Activated CD4-positive, alpha-beta T cell treated with anti-CD3 and anti-CD28 coated beads for 36 hours (primary cell): ENCODE data around the gene ABCG5. TPM values are rescaled to one million over a fixed set of nuclear protein-coding genes. Genes with fewer than 3 reads are reported as not detected.
A peak's percentile ranks its signal among the peaks of the same experiment; 100 is the strongest.

Experiments used
- ATAC-seq: fragments of 200-7000 bp; cut with Tn5 transposase; one replicate; pipeline ENCODE4 v1.10.0; 2021; ENCODE audit warnings: mild to moderate bottlenecking, moderate library complexity
- CTCF ChIA-PET: fragments of 350-600 bp; sonication (Branson Sonifier 250); formaldehyde crosslinking; loops from one replicate; lab custom pipeline; 2021; ENCODE audit warnings: antibody characterized with exemption; lab: Charles Lee
- POLR2A ChIA-PET: fragments of 350-600 bp; sonication (Branson Sonifier 250); formaldehyde crosslinking; loops from one replicate; lab custom pipeline; 2021; ENCODE audit warnings: antibody characterized with exemption, inconsistent platforms; lab: Charles Lee
- DNase-seq: peaks from one replicate; pipeline ENCODE4 v3.0.0-alpha.2; 2020
- H3K27ac Mint-ChIP-seq: one replicate; pipeline ENCODE4 v1.8.0; 2021; ENCODE audit warnings: mixed read lengths
- H3K27me3 Mint-ChIP-seq: one replicate; pipeline ENCODE4 v1.8.0; 2021; ENCODE audit warnings: mixed read lengths
- H3K36me3 Mint-ChIP-seq: one replicate; pipeline ENCODE4 v1.8.0; 2021; ENCODE audit warnings: low read depth, mixed read lengths
- H3K4me1 Mint-ChIP-seq: one replicate; pipeline ENCODE4 v1.8.0; 2021; ENCODE audit warnings: mixed read lengths
- H3K4me3 Mint-ChIP-seq: one replicate; pipeline ENCODE4 v1.8.0; 2021; ENCODE audit warnings: mild to moderate bottlenecking, moderate library complexity, mixed read lengths
- H3K9me3 Mint-ChIP-seq: one replicate; pipeline ENCODE4 v1.8.0; 2021; ENCODE audit warnings: low read depth, mixed read lengths
- intact Hi-C, 2 experiments: fragments of 100-400 bp; cut with DNase I in 1 of 2; cut with micrococcal nuclease in 1 of 2; formaldehyde crosslinking; loops; one replicate each; pipeline versions ENCODE4 v1.14.2 to v1.15.1; 2022 to 2024; cut with DNase I, micrococcal nuclease
- total RNA-seq, 2 experiments: library from RNA; stranded (reverse); gene quantifications; one replicate each; pipeline ENCODE4 v1.2.3, GENCODE V29; 2021

ABCG5 gene
- not detected for total RNA-seq

DNA sequence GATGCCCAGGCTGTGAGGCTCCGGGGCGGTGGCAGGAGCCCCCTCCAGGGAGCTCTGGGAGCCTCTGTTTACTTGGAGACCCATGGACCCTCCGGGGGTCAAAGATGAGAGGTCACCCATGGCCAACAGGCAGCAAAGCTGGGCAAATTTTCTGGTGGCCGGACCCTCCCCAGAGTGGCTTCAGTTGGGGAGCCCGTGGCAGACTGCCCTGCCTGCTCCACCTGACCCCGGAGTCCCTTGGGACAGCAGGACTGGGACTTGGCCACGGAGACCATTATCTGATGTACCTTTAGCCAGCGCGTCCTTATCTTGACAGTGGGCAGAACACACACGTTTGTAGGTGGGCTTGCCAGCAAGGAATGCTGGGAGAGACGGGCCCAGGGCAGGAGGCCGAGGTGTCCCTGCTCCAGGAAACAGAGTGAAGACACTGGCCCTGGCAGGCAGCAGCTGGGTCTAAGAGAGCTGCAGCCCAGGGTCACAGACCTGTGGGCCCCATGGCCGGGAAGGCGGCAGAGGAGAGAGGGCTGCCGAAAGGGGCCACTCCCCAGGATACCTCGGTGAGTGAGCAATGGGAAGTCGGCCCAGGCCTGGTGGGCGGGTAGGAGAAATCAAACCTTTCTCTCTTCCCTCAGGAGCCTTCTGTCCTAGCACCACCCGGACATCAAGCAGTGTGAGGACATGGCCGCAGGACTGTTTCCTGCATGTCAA lies at the start of gene ABCG5, which contains the start of gene ABCG8:
Gene ABCG5 (minus strand): TSS at position 280 of the 708 bp plus-strand sequence. CDS start 160 bp downstream, at position 120.
Gene ABCG8 (plus strand): TSS at position 412 of the 708 bp plus-strand sequence. CDS start 83 bp downstream, at position 495.
- no peak for DNase-seq
- no peaks in the 10 kb centered on the region for H3K36me3 Mint-ChIP-seq
- CTCF ChIA-PET: no interaction called here

DNA sequence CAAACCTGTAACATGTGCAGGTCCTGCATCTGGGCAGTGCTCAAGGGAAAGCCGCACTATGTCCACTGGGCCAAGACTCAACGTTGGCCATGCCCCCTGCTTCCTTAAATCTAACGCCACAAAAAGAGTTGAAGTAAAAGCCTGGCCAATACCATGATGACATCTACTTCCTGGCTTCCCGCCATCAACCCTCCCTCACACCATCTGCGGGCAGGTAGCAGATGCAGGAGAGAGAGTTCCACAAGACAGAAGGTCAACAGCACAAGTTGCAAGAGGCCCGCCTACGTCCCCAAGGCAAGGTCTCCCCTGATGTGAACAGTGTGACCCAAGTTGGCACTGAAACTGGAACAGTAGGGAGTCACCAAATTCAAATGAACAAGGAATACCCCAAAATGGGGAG lies 48.5 kb upstream of the ABCG5 start:
- no peak overlapping the region for H3K27ac Mint-ChIP-seq
- H3K4me1 Mint-ChIP-seq: peaks cover 9% of the 10 kb centered on the region
- no peak overlapping the region for H3K4me3 Mint-ChIP-seq
- CTCF ChIA-PET: no interaction called here
- no peaks in the 10 kb centered on the region for H3K9me3 Mint-ChIP-seq
- no peak for ATAC-seq
- H3K36me3 Mint-ChIP-seq: peaks cover 56% of the 10 kb centered on the region
- POLR2A ChIA-PET: interaction anchor here (0.6 kb wide), 1 partner anchor 263 kb away, joined by 3 read pairs; no protein-coding TSS in a partner anchor
- no peaks in the 10 kb centered on the region for H3K27me3 Mint-ChIP-seq
- no peak for DNase-seq
- intact Hi-C loops: no loop called here

More for the DNA sequence above, at the start of gene ABCG5, which contains the start of gene ABCG8:
- intact Hi-C loops: no loop called here
- H3K27ac Mint-ChIP-seq: no peak within 1 kb of the TSS
- H3K4me1 Mint-ChIP-seq: no peaks in the 10 kb centered on the region
- ATAC-seq: no peak
- H3K4me3 Mint-ChIP-seq: no peak within 1 kb of the TSS
- POLR2A ChIA-PET: no interaction called here
- H3K9me3 Mint-ChIP-seq: no peaks in the 10 kb centered on the region
- H3K27me3 Mint-ChIP-seq: no peaks in the 10 kb centered on the region

GRCh38 chr2:43885132-43885632 lies 46.5 kb upstream of the ABCG5 start:
- CTCF ChIA-PET: no interaction called here
- Mint-ChIP-seq H3K27ac (no peak overlapping the region), H3K9me3 (no peaks in the 10 kb centered on the region)

GRCh38 chr2:43884689-43885088 lies 46.0 kb upstream of the ABCG5 start:
- peaks cover 35% of the 10 kb centered on the region for H3K36me3 Mint-ChIP-seq
- intact Hi-C loops: no loop called here
- CTCF ChIA-PET: no interaction called here
- no peaks in the 10 kb centered on the region for H3K9me3 Mint-ChIP-seq
- H3K4me3 Mint-ChIP-seq: no peak overlapping the region
- DNase-seq: no peak
- peaks cover 9% of the 10 kb centered on the region for H3K4me1 Mint-ChIP-seq
- no peak overlapping the region for H3K27ac Mint-ChIP-seq
- no peaks in the 10 kb centered on the region for H3K27me3 Mint-ChIP-seq
- POLR2A ChIA-PET: interaction anchor here (0.7 kb wide), 1 partner anchor 114 kb away, joined by 3 read pairs; no protein-coding TSS in a partner anchor
- ATAC-seq: no peak

More at GRCh38 chr2:43885132-43885632, 46.5 kb upstream of the ABCG5 start:
- Mint-ChIP-seq H3K27me3 (no peaks in the 10 kb centered on the region), H3K4me3 (no peak overlapping the region), H3K4me1 (peaks cover 9% of the 10 kb centered on the region), H3K36me3 (peaks cover 40% of the 10 kb centered on the region)
- ATAC-seq (no peak), DNase-seq (no peak)
- POLR2A ChIA-PET: no interaction called here
- intact Hi-C loops: no loop called here

- DNase-seq (no peak), ATAC-seq (no peak)
- ChIA-PET POLR2A (no interaction called here), CTCF (no interaction called here)
- H3K4me3 Mint-ChIP-seq: no peak overlapping the region
- peaks cover 13% of the 10 kb centered on the region for H3K36me3 Mint-ChIP-seq
- no peaks in the 10 kb centered on the region for H3K9me3 Mint-ChIP-seq
- peaks cover 13% of the 10 kb centered on the region for H3K4me1 Mint-ChIP-seq
- intact Hi-C loops: no loop called here
- H3K27ac Mint-ChIP-seq: no peak overlapping the region
- peaks cover 5% of the 10 kb centered on the region for H3K27me3 Mint-ChIP-seq
Observed at GRCh38 chr2:43882312-43882711, 43.7 kb upstream of the ABCG5 start.

DNA sequence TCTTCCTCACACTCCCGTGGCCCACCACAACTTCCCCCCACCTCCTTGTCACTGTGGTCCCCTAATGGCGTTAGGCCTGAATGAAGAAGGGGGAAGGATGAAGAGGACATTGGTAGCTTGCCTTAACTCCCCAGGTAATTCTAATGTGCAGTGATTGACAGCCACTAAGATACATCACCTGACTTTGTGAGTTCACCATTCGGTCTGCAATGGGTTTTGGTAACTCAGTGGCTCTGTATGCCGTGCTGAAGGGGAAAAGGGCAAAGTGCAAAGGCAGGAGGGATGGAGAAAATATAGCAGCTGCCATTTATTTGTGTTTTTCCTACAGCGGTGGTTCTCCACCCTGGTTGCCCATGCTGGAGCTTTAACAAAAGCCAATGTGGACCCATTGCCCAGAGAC lies 42.3 kb upstream of the ABCG5 start:
- Mint-ChIP-seq H3K27me3 (peaks cover 8% of the 10 kb centered on the region), H3K36me3 (peaks cover 3% of the 10 kb centered on the region), H3K4me1 (peaks cover 6% of the 10 kb centered on the region), H3K9me3 (no peaks in the 10 kb centered on the region), H3K27ac (no peak overlapping the region), H3K4me3 (no peak overlapping the region)
- DNase-seq (no peak), ATAC-seq (no peak)
- intact Hi-C loops: no loop called here
- CTCF ChIA-PET: interaction anchor here (0.6 to 0.9 kb wide), 2 partner anchors 113 to 428 kb away, joined by 3 read pairs; no protein-coding TSS in a partner anchor
- POLR2A ChIA-PET: no interaction called here

DNA sequence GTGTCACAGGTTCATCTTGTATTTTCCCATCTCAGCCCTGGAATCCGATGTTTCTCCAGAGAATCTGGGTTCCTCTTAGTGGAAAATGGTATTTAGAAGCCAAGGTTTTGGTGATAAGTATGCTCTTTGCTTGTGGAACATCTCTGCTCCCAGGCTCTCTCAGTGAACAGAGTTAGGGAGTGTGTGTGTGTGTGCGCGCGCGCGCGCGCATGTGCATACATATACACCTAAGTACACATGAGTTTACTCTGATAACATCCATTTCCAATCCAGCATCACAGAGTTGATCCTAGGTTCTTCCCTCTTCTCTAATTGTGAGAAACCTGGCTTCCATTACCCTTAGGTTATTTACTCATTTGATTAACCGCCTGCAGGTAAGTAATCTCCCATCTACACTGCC lies 41.8 kb upstream of the ABCG5 start:
- Mint-ChIP-seq H3K4me1 (peaks cover 6% of the 10 kb centered on the region), H3K36me3 (peaks cover 3% of the 10 kb centered on the region), H3K27ac (no peak overlapping the region), H3K4me3 (no peak overlapping the region), H3K9me3 (no peaks in the 10 kb centered on the region), H3K27me3 (peaks cover 8% of the 10 kb centered on the region)
- intact Hi-C loops: no loop called here
- no peak for ATAC-seq
- POLR2A ChIA-PET: no interaction called here
- CTCF ChIA-PET: no interaction called here
- no peak for DNase-seq

DNA sequence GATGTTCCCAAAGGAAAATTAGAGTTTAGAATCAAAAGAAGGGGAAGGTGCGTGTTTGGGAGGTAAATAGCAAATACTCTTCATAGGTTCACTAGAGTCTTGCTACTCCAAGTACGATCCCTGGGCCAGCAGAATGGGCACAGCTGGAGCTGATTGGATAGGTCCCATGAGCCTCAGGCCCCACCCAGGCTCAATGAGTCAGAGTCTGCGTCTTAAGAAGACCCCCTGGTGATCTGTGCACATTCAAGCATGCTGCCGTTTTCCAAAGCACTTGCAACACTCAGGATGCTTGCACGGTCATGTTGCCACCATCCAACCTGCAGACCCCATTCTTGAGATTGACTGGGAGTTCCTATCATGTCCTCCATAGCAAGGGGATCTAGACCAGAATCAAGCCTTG lies 40.6 kb upstream of the ABCG5 start:
- H3K27ac Mint-ChIP-seq: no peak overlapping the region
- H3K4me1 Mint-ChIP-seq: peaks cover 6% of the 10 kb centered on the region
- ChIA-PET POLR2A (no interaction called here), CTCF (interaction anchor here (0.7 kb wide), 1 partner anchor 81 kb away, joined by 3 read pairs; no protein-coding TSS in a partner anchor)
- no peak overlapping the region for H3K4me3 Mint-ChIP-seq
- intact Hi-C loops: loop anchor here (2.0 to 5.0 kb wide), 2 partner anchors 266 to 1078 kb away; no protein-coding TSS in a partner anchor
- ATAC-seq (no peak), DNase-seq (no peak)
- no peaks in the 10 kb centered on the region for H3K9me3 Mint-ChIP-seq
- H3K27me3 Mint-ChIP-seq: peaks cover 10% of the 10 kb centered on the region
- H3K36me3 Mint-ChIP-seq: no peaks in the 10 kb centered on the region

GRCh38 chr2:43877782-43878464 lies 39.3 kb upstream of the ABCG5 start:
- ATAC-seq (peak; percentile 88), DNase-seq (peak; percentile 84)
- CTCF ChIA-PET: interaction anchor here (0.6 to 1.7 kb wide), 17 partner anchors 10 to 604 kb away, joined by 3 to 7 read pairs (median 3); no protein-coding TSS in a partner anchor
- H3K4me3 Mint-ChIP-seq: no peak overlapping the region
- POLR2A ChIA-PET: no interaction called here
- H3K9me3 Mint-ChIP-seq: no peaks in the 10 kb centered on the region
- no peaks in the 10 kb centered on the region for H3K36me3 Mint-ChIP-seq
- H3K27me3 Mint-ChIP-seq: peaks cover 11% of the 10 kb centered on the region
- intact Hi-C loops: loop anchor here (1.0 to 5.0 kb wide), 3 partner anchors 166 to 1079 kb away; no protein-coding TSS in a partner anchor
- peaks cover 6% of the 10 kb centered on the region for H3K4me1 Mint-ChIP-seq
- no peak overlapping the region for H3K27ac Mint-ChIP-seq

DNA sequence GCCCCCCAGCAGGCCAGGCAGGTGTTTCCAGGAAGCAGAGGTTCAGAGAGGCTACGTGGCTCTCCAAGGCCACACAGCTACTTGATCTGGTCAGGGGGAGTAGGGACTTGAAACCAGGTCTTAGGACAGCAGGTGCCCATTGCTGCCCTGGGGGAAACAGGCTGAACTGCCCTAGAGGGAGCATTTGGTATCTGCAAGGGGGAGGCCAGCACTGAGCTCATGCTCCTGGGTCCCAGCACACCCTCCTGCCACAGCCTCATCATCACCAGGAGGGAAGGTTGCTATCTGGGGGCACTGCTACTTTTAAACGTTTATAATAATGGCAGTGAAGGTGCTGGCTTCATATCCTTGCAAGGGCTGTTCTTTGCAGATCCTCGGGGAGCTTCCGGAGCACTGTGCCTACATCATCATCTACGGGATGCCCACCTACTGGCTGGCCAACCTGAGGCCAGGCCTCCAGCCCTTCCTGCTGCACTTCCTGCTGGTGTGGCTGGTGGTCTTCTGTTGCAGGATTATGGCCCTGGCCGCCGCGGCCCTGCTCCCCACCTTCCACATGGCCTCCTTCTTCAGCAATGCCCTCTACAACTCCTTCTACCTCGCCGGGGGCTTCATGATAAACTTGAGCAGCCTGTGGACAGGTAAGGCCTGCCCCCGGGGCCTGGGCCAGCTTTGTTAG lies 36.3 kb upstream of the ABCG5 start:
- ATAC-seq: no peak

GRCh38 chr2:43872151-43872550 lies 33.5 kb upstream of the ABCG5 start:
- no peaks in the 10 kb centered on the region for H3K9me3 Mint-ChIP-seq
- peaks cover 22% of the 10 kb centered on the region for H3K27me3 Mint-ChIP-seq
- H3K4me1 Mint-ChIP-seq: no peaks in the 10 kb centered on the region
- H3K4me3 Mint-ChIP-seq: no peak overlapping the region
- ChIA-PET CTCF (no interaction called here), POLR2A (interaction anchor here (0.7 kb wide), 1 partner anchor 117 kb away, joined by 3 read pairs; no protein-coding TSS in a partner anchor)
- no peaks in the 10 kb centered on the region for H3K36me3 Mint-ChIP-seq
- ATAC-seq (no peak), DNase-seq (no peak)
- H3K27ac Mint-ChIP-seq: no peak overlapping the region
- intact Hi-C loops: no loop called here

More for the DNA sequence above, 36.3 kb upstream of the ABCG5 start:
- H3K9me3 Mint-ChIP-seq: no peaks in the 10 kb centered on the region
- H3K4me1 Mint-ChIP-seq: peaks cover 6% of the 10 kb centered on the region
- ChIA-PET POLR2A (no interaction called here), CTCF (interaction anchor here (0.9 to 1.3 kb wide), 3 partner anchors 9 to 67 kb away, joined by 3 to 4 read pairs (median 3); no protein-coding TSS in a partner anchor)
- H3K4me3 Mint-ChIP-seq: no peak overlapping the region
- intact Hi-C loops: loop anchor here in 1 of 2 experiments (5.0 kb wide), 1 partner anchor 1082 kb away; no protein-coding TSS in a partner anchor
- peaks cover 16% of the 10 kb centered on the region for H3K27me3 Mint-ChIP-seq
- no peak overlapping the region for H3K27ac Mint-ChIP-seq
- no peaks in the 10 kb centered on the region for H3K36me3 Mint-ChIP-seq
- no peak for DNase-seq
